B cell (primary cell): ENCODE measurements around the gene SLC23A2.

Experiments
- CTCF ChIP-seq: fragments of 200-600 bp; IDR thresholded peaks from one replicate; pipeline ENCODE4 v1.8.0; 2022; ENCODE audit warnings: antibody characterized with exemption, mild to moderate bottlenecking
- EZH2 ChIP-seq: IDR thresholded peaks from 2 replicates; pipeline ENCODE4 v1.6.1; 2012; ENCODE audit warnings: borderline replicate concordance, low read depth, mild to moderate bottlenecking, moderate library complexity, low read length; ENCODE audit not compliant: insufficient read depth, poor library complexity, severe bottlenecking

GRCh38 chr20:4876301-4876700 is 125.0 kb downstream of the SLC23A2 start:
- TF ChIP-seq CTCF, result no peak
- no peak for TF ChIP-seq EZH2
